Measurements from ENCODE around the gene FAM72C. TPM values are rescaled to one million over a fixed set of nuclear protein-coding genes. Genes with fewer than 3 reads are reported as not detected.
"Not testable (repeated sequence)": the region's sequence is repeated elsewhere in the genome, so short reads cannot be mapped to it uniquely, and the experiment has no call there.

FAM72C gene
- total and polyA plus RNA-seq, 3 donors from 2014 or later: 1.3 to 3.8 (median 3.4) TPM

- H3K36me3 ChIP-seq (ENCODE audit: low read depth, missing control alignments); H3K9me3 ChIP-seq; H3K4me1 ChIP-seq; H3K27ac ChIP-seq; H3K4me3 ChIP-seq; H3K27me3 ChIP-seq; DNase-seq; intact Hi-C loops (cut with DNase I; ENCODE audit: low total_unique reads): not testable (repeated sequence)
- 67 to 74% methylated on average over 3 to 4 of the region's 7 CpGs for WGBS, 2 donors
Measured at GRCh38 chr1:144002141-144002881, 30.5 kb upstream of the FAM72C start.

DNA sequence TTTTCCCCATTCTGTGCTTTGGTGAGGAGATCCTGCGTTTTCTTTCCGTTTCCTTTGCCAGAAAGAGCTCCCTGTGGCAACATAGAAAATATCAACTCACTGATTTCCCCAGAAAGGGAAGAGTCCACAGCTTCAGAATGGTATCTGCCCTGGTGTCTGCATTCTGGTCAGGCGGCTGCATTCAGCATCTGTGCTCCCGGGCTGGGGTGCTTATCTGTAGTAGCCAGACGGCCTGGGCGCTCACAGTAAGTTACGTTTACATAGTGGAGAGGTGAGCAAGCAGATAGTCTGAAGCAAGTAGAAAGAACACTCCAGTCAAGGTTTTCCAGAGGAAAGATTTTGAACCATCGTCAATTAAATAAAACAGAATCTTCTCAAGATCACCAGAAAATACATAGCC, 29.3 kb upstream of the FAM72C start:
- H3K27ac ChIP-seq; H3K9me3 ChIP-seq; H3K4me1 ChIP-seq; H3K36me3 ChIP-seq (ENCODE audit: low read depth, missing control alignments); H3K4me3 ChIP-seq; H3K27me3 ChIP-seq; DNase-seq; intact Hi-C loops (cut with DNase I; ENCODE audit: low total_unique reads): not testable (repeated sequence)
- WGBS, 2 donors: no CpG with 5 or more reads among the region's 8 CpGs

DNA sequence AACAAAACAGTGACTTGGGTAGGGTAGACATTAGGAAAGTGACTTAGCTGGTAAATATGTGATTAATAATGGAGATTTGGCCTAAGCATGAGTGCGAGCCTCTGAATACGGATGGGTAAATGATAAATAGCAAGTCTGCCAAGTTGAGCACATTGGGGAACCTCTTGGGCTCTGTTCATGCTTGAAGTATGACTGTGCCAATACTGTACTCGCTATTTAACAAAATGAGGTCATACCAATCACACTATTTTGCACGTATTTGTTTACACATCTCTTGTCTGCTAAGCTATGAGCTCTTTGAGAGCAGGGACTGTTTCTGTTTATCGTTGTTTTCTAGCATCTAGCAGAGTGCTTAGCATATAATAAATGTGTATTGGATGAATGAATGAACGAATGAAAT, 24.2 kb upstream of the FAM72C start:
- H3K9me3 ChIP-seq; DNase-seq; H3K27me3 ChIP-seq; H3K36me3 ChIP-seq (ENCODE audit: low read depth, missing control alignments); H3K4me3 ChIP-seq; H3K27ac ChIP-seq; H3K4me1 ChIP-seq; intact Hi-C loops (cut with DNase I; ENCODE audit: low total_unique reads): not testable (repeated sequence)
- 67% methylated on average over 1 of the region's 6 CpGs; no CpG with 5 or more reads in 1 of the 2 donors for WGBS, 2 donors

DNA sequence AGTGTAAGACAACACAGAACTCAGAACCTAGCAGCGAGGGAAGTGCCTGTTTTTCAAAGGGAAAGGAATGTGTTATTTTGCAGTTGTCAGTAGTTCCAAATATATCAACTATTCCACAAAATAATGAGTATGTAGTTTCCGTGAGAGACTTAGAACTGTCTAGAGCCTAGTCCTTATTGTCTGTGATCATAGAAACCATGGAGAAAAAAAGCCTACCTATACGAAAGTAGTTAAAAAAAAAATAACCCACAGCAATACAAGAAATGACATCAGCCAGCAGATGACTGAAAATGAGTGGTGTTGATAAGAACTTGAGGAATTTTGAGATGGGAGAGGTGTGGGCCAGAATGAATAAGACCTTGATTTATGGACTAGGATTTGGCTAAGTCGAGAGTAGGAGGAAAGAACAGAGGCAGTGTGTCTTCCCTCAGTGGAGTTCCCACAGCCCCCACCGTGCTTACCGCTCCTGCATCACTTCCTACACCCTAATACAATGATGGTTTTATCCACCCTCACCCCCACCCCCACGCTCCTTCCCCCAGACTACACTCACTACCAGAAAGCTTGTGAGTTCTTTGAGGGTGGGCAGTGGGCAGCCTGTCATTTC, 21.6 kb upstream of the FAM72C start:
- H3K27me3 ChIP-seq; H3K4me3 ChIP-seq; H3K9me3 ChIP-seq; intact Hi-C loops (cut with DNase I; ENCODE audit: low total_unique reads); H3K27ac ChIP-seq; DNase-seq; H3K4me1 ChIP-seq; H3K36me3 ChIP-seq (ENCODE audit: low read depth, missing control alignments): not testable (repeated sequence)
- 78% methylated on average over 2 of the region's 7 CpGs; no CpG with 5 or more reads in 1 of the 2 donors for WGBS, 2 donors

GRCh38 chr1:143990699-143991098, 18.9 kb upstream of the FAM72C start:
- H3K27me3 ChIP-seq; H3K9me3 ChIP-seq; H3K4me1 ChIP-seq; H3K4me3 ChIP-seq; H3K27ac ChIP-seq; H3K36me3 ChIP-seq (ENCODE audit: low read depth, missing control alignments); intact Hi-C loops (cut with DNase I; ENCODE audit: low total_unique reads); DNase-seq: not testable (repeated sequence)
- no CpG with 5 or more reads among the region's 4 CpGs for WGBS, 2 donors

DNA sequence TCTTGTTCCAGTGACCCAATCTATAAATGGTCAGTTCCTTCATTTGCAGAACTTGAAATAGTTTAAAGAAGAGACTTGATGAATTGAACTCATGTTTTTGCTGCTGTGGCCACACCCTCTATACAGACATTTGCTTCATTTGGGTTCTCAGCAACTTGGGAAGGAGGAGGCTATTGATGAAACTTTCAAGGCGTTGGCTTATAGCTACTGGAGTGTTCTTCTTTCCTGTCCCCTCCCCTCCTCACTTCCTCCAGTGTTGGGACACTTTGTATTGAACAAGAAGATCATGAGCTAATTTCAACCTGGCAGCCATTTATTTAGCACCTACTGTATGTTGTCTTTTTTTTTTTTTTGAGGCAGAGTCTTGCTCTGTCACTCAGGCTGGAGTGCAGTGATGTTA, 17.9 kb upstream of the FAM72C start:
- intact Hi-C loops (cut with DNase I; ENCODE audit: low total_unique reads); H3K4me3 ChIP-seq; H3K4me1 ChIP-seq; DNase-seq; H3K36me3 ChIP-seq (ENCODE audit: low read depth, missing control alignments); H3K27me3 ChIP-seq; H3K27ac ChIP-seq; H3K9me3 ChIP-seq: not testable (repeated sequence)
- WGBS, 2 donors: no CpG with 5 or more reads among the region's 1 CpG

GRCh38 chr1:143989427-143989712, 17.6 kb upstream of the FAM72C start:
- H3K9me3 ChIP-seq; intact Hi-C loops (cut with DNase I; ENCODE audit: low total_unique reads): not testable (repeated sequence)
- no CpG with 5 or more reads among the region's 4 CpGs for WGBS, 2 donors

GRCh38 chr1:143988602-143989426, 17.0 kb upstream of the FAM72C start:
- H3K9me3 ChIP-seq; intact Hi-C loops (cut with DNase I; ENCODE audit: low total_unique reads); H3K27me3 ChIP-seq; H3K27ac ChIP-seq; H3K4me3 ChIP-seq; H3K4me1 ChIP-seq; H3K36me3 ChIP-seq (ENCODE audit: low read depth, missing control alignments); DNase-seq: not testable (repeated sequence)
- WGBS, 2 donors: 52% methylated on average over 3 of the region's 10 CpGs; no CpG with 5 or more reads in 1 of the 2 donors

More at GRCh38 chr1:143989427-143989712, 17.6 kb upstream of the FAM72C start:
- H3K27ac ChIP-seq; H3K27me3 ChIP-seq; H3K4me3 ChIP-seq; H3K4me1 ChIP-seq; H3K36me3 ChIP-seq (ENCODE audit: low read depth, missing control alignments); DNase-seq: not testable (repeated sequence)

DNA sequence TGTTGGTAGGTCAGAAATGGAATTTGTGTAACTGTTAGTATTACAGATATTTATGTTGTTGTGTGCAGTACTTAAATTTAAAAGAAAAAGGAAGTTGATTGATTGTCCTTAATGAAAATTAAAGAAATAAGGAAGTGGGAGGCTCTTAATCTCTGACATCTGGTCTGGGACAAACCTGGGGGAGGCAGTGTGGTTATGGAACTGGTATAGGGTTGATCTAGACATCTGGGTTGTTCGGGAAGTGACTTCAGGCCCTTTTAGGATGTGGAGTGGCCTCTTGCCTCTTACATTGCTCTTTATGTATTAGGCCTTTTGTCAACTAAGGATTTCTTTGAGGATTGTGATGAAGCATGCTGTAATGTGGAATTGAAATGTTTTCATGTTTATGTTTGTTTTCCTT, 16.1 kb upstream of the FAM72C start:
- intact Hi-C loops (cut with DNase I; ENCODE audit: low total_unique reads); H3K4me1 ChIP-seq; H3K9me3 ChIP-seq; DNase-seq; H3K4me3 ChIP-seq; H3K36me3 ChIP-seq (ENCODE audit: low read depth, missing control alignments); H3K27me3 ChIP-seq; H3K27ac ChIP-seq: not testable (repeated sequence)
- no CpG with 5 or more reads among the region's 1 CpG for WGBS, 2 donors

DNA sequence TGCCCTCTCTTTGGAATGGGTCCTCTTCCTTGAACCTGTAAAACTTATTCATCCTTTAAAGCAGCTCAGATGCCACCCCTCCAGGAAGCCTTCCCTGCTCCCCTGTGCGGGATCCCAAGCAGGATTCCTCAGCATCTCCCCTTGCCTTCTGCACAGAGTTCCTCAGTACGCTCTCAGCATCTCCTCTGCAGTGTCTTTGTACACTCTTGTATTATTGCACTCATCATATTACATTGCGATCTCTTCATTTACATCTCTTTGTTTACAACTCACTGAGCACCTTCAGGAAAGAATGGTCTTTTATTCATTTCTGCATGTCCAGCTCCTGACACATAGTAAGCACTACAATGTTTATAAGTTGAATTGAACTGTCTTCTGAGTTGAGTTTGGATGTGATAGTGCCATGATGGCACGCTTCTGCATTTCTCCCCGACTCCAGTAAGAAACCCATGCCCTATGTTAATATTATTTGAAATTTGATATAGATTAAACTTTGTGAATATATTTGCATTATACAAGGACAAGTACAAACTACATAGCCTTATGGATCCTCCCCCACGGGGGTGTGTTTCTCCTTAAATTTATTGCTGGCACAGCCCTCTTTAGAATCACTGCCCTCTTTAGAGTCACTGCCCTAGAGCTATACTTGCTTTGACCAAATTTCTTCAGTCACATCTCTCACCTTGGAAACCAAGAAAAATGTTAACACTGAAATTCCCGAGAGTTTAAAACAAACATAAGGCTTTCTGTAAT, 13.1 kb upstream of the FAM72C start:
- H3K9me3 ChIP-seq; H3K4me3 ChIP-seq; intact Hi-C loops (cut with DNase I; ENCODE audit: low total_unique reads); H3K27ac ChIP-seq; H3K4me1 ChIP-seq; DNase-seq; H3K36me3 ChIP-seq (ENCODE audit: low read depth, missing control alignments); H3K27me3 ChIP-seq: not testable (repeated sequence)
- WGBS, 2 donors: 100% methylated on average over 3 of the region's 7 CpGs

- H3K4me1 ChIP-seq; H3K36me3 ChIP-seq (ENCODE audit: low read depth, missing control alignments); H3K9me3 ChIP-seq; H3K27ac ChIP-seq; intact Hi-C loops (cut with DNase I; ENCODE audit: low total_unique reads); H3K27me3 ChIP-seq: not testable (repeated sequence)
- DNase-seq: peak; percentile 15
- peak overlapping the region in 1 of 2 donors; percentile 45 for H3K4me3 ChIP-seq
- 0% methylated on average over 7 of the region's 31 CpGs; no CpG with 5 or more reads in 1 of the 2 donors for WGBS, 2 donors
Measured at GRCh38 chr1:143974416-143974815, 2.6 kb upstream of the FAM72C start.

Measured in testis (tissue), 3 donors.